GDM1 (cell line): ENCODE measurements around the gene CCP110.
A peak's percentile ranks its signal among the peaks of the same experiment; 100 is the strongest.

Experiments used
- DNase-seq: peaks from one replicate; lab custom pipeline; 2025; lab: John Stamatoyannopoulos, UW

CCP110 gene

GRCh38 chr16:19523559-19524355, at the start of gene CCP110:
Gene CCP110 (plus strand): TSS chr16:19523942. CDS start chr16:19527882, 3,940 bp downstream.
- peak; percentile 89 for DNase-seq

- DNase-seq: no peak
These were observed 49.1 kb upstream of the CCP110 start for GRCh38 chr16:19474617-19475016.

- no peak for DNase-seq
These were observed 45.2 kb upstream of the CCP110 start for GRCh38 chr16:19478505-19478904.

- DNase-seq: no peak
These were observed 44.4 kb upstream of the CCP110 start for GRCh38 chr16:19479302-19479721.

- no peak for DNase-seq
These were observed 42.4 kb upstream of the CCP110 start for GRCh38 chr16:19481296-19481695.

- no peak for DNase-seq
These were observed 42.0 kb upstream of the CCP110 start for GRCh38 chr16:19481769-19482168.

GRCh38 chr16:19482291-19482690, 41.5 kb upstream of the CCP110 start:
- no peak for DNase-seq

GRCh38 chr16:19484096-19484495, 39.6 kb upstream of the CCP110 start:
- DNase-seq: no peak

GRCh38 chr16:19485611-19486010, 38.1 kb upstream of the CCP110 start:
- no peak for DNase-seq

- no peak for DNase-seq
These were observed 37.7 kb upstream of the CCP110 start for GRCh38 chr16:19486051-19486450.

GRCh38 chr16:19486750-19487325, 36.9 kb upstream of the CCP110 start:
- DNase-seq: no peak

GRCh38 chr16:19488213-19488640, 35.5 kb upstream of the CCP110 start:
- no peak for DNase-seq

- DNase-seq: no peak
These were observed 33.1 kb upstream of the CCP110 start for GRCh38 chr16:19490619-19491018.

GRCh38 chr16:19497176-19497575, 26.6 kb upstream of the CCP110 start:
- DNase-seq: no peak

GRCh38 chr16:19499006-19499405, 24.7 kb upstream of the CCP110 start:
- DNase-seq: no peak

GRCh38 chr16:19499481-19499880, 24.3 kb upstream of the CCP110 start:
- no peak for DNase-seq

GRCh38 chr16:19502395-19503131, 21.2 kb upstream of the CCP110 start:
- DNase-seq: peak; percentile 6

- no peak for DNase-seq
These were observed 20.2 kb upstream of the CCP110 start for GRCh38 chr16:19503461-19504075.

- DNase-seq: no peak
These were observed 18.0 kb upstream of the CCP110 start for GRCh38 chr16:19505600-19506303.

GRCh38 chr16:19506965-19507364, 16.8 kb upstream of the CCP110 start:
- DNase-seq: no peak

GRCh38 chr16:19507867-19508266, 15.9 kb upstream of the CCP110 start:
- no peak for DNase-seq

GRCh38 chr16:19512297-19512696, 11.4 kb upstream of the CCP110 start:
- no peak for DNase-seq
